Neural crest cell (in vitro differentiated cells): ENCODE data around the gene SIGLEC11. TPM values are rescaled to one million over a fixed set of nuclear protein-coding genes. Genes with fewer than 3 reads are reported as not detected.
A peak's percentile ranks its signal among the peaks of the same experiment; 100 is the strongest.
"Not testable (repeated sequence)": the region's sequence is repeated elsewhere in the genome, so short reads cannot be mapped to it uniquely, and the experiment has no call there.

Experiments used
- DNase-seq: peaks from one replicate; pipeline ENCODE4 v3.0.0; 2021; ENCODE audit warnings: low read depth, mixed read lengths, low spot score
- H3K27ac Mint-ChIP-seq: one replicate; pipeline ENCODE4 v1.8.0; 2021; ENCODE audit warnings: mild to moderate bottlenecking, mixed read lengths; ENCODE audit not compliant: unreplicated experiment
- H3K27me3 Mint-ChIP-seq: 2 replicates; pipeline ENCODE4 v1.8.0; 2021; ENCODE audit warnings: low read depth, mild to moderate bottlenecking, mixed read lengths
- H3K36me3 Mint-ChIP-seq: 2 replicates; pipeline ENCODE4 v1.8.0; 2021; ENCODE audit warnings: low read depth, mild to moderate bottlenecking, mixed read lengths
- H3K4me1 Mint-ChIP-seq: 2 replicates; pipeline ENCODE4 v1.8.0; 2021; ENCODE audit warnings: mixed read lengths
- H3K4me3 Mint-ChIP-seq: one replicate; pipeline ENCODE4 v1.8.0; 2021; ENCODE audit warnings: mild to moderate bottlenecking, mixed read lengths
- H3K9me3 Mint-ChIP-seq: 2 replicates; pipeline ENCODE4 v1.8.0; 2021; ENCODE audit warnings: mixed read lengths
- total RNA-seq: library from RNA; stranded (reverse); gene quantifications from 2 replicates; pipeline ENCODE4 v1.2.1, GENCODE V29; 2021
- TF ChIP-seq, protein P1 (sequence below): fragments of 200-600 bp; sonication (generic); conservative IDR thresholded peaks from 2 replicates; pipeline ENCODE4 v1.5.0; 2021; ENCODE audit warnings: antibody characterized with exemption, mild to moderate bottlenecking

Gene SIGLEC11
- total RNA-seq, 1 donor from 2014 or later: not detected

DNA sequence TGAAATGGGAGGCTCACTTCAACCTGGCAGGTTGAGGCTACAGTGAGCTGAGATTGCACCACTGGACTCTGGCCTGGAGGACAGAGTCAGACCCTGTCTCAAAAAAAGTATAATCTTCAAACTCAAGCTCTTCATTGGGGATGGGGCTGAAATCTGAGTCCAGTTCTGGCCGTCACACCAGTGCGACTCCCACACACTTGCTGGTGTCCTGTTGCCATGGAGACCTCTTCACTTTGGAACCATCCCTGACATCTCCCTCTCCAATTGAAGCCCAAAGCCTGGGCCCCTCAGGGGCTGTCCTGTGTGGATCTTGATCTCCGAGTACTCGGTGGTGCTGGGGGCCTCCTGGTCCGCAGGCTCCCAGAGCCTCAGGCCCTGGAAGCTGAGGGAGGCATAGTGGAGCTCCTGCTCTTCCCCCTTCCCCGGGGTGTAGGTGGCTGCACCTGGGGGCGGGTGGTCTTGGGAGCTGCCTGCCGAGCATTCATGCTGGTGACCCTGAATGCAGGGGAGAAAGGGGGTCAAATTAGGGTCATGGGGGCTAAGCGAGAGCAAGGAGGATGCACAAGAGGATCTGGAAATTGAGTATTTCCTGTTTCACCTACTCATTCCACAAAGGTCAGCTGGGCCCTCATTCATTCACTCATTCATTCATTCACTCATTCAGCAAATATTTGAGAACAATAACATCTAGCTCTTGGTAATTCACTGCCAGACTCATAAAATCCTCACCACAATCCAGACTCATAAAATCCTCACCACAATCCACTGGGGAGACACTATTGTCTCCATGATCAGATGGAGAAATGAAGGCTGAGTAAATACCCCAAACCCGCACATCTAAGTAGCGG lies 11.0 kb downstream of the SIGLEC11 start:
- Mint-ChIP-seq H3K4me3 (no peak overlapping the region), H3K4me1 (peaks cover 23% of the 10 kb centered on the region), H3K27ac (no peak overlapping the region), H3K27me3 (no peaks in the 10 kb centered on the region), H3K36me3 (no peaks in the 10 kb centered on the region), H3K9me3 (no peaks in the 10 kb centered on the region)
- TF ChIP-seq, protein P1, sequence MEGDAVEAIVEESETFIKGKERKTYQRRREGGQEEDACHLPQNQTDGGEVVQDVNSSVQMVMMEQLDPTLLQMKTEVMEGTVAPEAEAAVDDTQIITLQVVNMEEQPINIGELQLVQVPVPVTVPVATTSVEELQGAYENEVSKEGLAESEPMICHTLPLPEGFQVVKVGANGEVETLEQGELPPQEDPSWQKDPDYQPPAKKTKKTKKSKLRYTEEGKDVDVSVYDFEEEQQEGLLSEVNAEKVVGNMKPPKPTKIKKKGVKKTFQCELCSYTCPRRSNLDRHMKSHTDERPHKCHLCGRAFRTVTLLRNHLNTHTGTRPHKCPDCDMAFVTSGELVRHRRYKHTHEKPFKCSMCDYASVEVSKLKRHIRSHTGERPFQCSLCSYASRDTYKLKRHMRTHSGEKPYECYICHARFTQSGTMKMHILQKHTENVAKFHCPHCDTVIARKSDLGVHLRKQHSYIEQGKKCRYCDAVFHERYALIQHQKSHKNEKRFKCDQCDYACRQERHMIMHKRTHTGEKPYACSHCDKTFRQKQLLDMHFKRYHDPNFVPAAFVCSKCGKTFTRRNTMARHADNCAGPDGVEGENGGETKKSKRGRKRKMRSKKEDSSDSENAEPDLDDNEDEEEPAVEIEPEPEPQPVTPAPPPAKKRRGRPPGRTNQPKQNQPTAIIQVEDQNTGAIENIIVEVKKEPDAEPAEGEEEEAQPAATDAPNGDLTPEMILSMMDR: no peak
- no peak for DNase-seq

DNA sequence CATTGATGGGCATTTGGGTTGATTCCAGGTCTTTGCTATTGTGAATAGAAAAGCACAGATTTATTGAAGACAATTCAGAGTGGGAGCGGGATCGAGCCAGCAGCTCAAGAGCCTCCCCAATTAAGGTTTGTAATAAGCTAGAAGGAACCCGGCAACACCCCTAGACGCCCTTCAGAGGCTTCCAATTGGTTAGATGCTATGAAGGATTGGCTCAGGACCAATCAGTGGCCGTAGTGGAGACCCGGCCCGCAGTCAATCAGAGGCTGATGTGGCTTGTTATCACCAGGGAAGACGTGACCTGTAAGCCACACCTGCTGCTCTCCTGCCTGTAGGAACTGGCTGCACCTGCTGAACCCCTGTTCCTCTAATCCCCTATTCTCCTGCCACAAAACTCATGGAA lies 14.6 kb downstream of the SIGLEC11 start:
- H3K9me3 Mint-ChIP-seq: no peaks in the 10 kb centered on the region
- DNase-seq: no peak
- H3K27ac Mint-ChIP-seq: no peak overlapping the region
- no peak overlapping the region for H3K4me3 Mint-ChIP-seq
- TF ChIP-seq, protein P1: no peak
- H3K36me3 Mint-ChIP-seq: no peaks in the 10 kb centered on the region
- H3K27me3 Mint-ChIP-seq: peaks cover 11% of the 10 kb centered on the region
- H3K4me1 Mint-ChIP-seq: peaks cover 14% of the 10 kb centered on the region

- not testable (repeated sequence) for DNase-seq, H3K9me3 Mint-ChIP-seq, H3K27ac Mint-ChIP-seq, H3K4me3 Mint-ChIP-seq, H3K36me3 Mint-ChIP-seq, H3K4me1 Mint-ChIP-seq
- H3K27me3 Mint-ChIP-seq: peaks cover 11% of the 10 kb centered on the region
Measured at GRCh38 chr19:49944567-49944966, 16.4 kb downstream of the SIGLEC11 start.

- Mint-ChIP-seq H3K27ac (peak overlapping the region; percentile 50), H3K4me3 (no peak overlapping the region), H3K4me1 (peaks cover 10% of the 10 kb centered on the region), H3K36me3 (no peaks in the 10 kb centered on the region), H3K9me3 (no peaks in the 10 kb centered on the region), H3K27me3 (peaks cover 15% of the 10 kb centered on the region)
- DNase-seq: no peak
- TF ChIP-seq, protein P1: no peak
Measured at GRCh38 chr19:49940482-49940791, 20.5 kb downstream of the SIGLEC11 start.

GRCh38 chr19:49939721-49940481 lies 21.1 kb downstream of the SIGLEC11 start:
- no peak for DNase-seq
- TF ChIP-seq, protein P1: no peak
- no peaks in the 10 kb centered on the region for H3K9me3 Mint-ChIP-seq

GRCh38 chr19:49938662-49939061 lies 22.3 kb downstream of the SIGLEC11 start:
- Mint-ChIP-seq H3K27ac (no peak overlapping the region), H3K9me3 (no peaks in the 10 kb centered on the region), H3K4me1 (peaks cover 10% of the 10 kb centered on the region), H3K36me3 (no peaks in the 10 kb centered on the region), H3K27me3 (peaks cover 15% of the 10 kb centered on the region), H3K4me3 (no peak overlapping the region)
- TF ChIP-seq, protein P1: no peak
- no peak for DNase-seq

More at GRCh38 chr19:49939721-49940481, 21.1 kb downstream of the SIGLEC11 start:
- Mint-ChIP-seq H3K27ac (peak overlapping the region; percentile 50), H3K27me3 (peaks cover 15% of the 10 kb centered on the region), H3K4me1 (peaks cover 10% of the 10 kb centered on the region), H3K4me3 (no peak overlapping the region), H3K36me3 (no peaks in the 10 kb centered on the region)
